GM04503 (cell line): ENCODE results near the gene MFN2.
A peak's percentile ranks its signal among the peaks of the same experiment; 100 is the strongest.
"Not testable (repeated sequence)": the region's sequence is repeated elsewhere in the genome, so short reads cannot be mapped to it uniquely, and the experiment has no call there.

Source experiments
- DNase-seq: peaks from one replicate; pipeline ENCODE4 v3.0.0-alpha.2; 2012; ENCODE audit warnings: low read depth

Gene MFN2

DNA sequence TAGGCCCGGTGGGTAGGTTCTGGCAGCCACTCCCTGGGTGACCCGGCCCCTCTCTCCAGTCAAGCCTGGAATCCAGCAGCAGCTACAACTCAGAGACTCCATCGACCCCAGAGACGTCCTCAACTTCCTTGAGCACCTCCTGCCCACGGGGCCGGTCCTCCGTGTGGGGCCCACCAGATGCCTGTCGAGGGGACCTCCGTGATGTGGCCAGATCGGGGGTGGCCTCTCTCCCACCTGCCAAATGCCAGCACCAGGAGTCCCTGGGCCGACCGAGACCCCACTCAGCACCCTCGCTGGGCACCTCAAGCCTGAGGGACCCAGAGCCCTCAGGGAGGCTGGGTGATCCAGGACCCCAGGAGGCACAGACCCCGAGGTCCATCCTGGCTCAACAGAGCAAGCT is 41.8 kb downstream of the MFN2 start:
- no peak for DNase-seq

DNA sequence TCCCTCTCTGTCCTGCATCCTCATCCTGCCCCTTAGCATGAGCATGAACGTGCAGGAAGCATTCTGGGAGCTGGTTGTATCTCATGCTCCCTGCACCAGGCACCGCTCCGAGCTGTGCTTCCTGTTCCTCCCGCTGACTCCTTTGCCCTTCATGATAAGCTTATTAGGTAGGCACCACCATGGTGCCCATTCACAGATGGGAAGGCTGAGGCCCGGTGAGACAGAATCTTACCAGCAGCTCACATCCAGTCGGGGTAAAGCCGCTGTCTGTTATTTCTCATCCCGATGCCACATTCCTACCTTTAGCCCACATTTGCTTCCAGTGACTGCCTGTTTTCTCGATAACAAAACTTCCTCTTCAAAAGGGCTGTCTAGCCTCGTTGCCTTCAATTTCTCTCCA is 46.3 kb downstream of the MFN2 start:
- no peak for DNase-seq

DNA sequence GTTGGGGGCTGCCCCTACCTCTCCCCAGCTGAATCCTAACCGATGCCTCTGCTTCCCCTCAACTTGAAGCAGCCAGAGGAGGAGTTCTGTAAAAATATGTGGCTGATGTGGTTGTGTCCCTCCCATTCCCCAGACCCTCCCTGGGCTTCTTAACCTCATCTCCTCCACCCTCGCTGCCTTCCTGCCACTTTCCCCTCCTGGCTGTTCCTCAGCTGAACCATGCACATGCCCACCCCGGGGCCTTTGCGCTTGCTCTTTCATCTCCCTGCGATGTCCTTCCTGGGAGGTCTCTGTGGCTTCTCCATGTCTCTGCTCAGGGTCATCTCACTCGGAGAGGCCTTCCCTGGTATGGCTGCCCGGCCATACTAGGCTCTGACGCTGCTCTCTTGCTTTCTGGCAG is 48.0 kb downstream of the MFN2 start:
- DNase-seq: no peak

DNA sequence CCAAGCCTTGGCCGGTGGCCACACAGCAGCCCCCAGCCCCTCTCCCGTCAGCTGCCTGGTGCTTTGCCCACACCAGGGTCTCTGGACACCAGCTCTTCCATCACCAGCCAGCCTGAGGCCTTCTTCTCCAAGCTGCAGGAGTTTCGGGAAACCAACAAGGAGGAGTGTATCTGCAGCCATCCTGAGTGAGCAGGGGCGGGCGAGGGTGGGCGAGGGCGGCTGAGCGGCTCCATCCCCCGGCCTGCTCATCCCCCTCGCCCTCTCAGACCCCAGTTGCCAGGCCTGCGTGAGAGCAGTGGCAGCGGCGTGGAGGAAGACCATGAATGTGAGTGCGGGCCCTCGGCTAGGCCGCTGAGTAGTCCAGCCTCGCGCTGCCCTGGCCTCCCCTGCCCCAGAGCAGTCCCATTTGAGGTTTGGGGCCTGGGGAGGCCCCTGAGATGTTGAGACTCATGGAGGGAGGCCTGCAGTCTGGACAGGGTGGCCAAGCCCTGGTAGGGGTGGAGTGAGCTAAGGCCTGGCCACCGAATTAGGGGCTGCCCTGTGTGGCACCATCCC is 48.8 kb downstream of the MFN2 start:
- no peak for DNase-seq

DNA sequence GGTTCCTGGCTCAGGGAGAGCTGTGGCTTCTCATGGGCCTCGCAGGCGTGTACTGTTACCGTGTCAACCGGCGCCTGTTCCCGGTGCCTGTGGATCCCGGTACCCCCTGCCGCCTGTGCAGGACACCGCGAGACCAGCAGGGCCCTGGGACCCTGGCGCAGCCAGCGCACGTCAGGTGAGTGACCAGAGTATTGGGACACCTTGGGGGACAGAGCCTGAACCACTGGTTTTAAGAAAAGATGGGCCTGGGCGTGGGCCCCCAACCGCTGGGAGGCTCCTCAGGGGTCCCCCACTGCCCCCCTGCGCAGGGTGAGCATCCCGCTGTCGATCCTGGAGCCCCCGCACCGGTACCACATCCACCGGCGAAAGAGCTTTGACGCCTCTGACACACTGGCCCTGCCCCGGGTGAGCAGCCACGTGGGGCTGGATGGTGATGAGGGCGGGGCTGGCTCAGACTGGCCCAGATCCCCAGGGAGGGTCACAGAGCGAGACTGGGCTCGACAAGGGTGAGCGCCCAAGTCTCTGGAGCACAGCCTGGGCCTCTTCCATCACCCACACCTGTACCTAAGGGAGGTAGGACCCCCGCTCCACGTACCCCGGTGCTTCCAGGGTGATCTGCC is 49.6 kb downstream of the MFN2 start:
- no peak for DNase-seq

DNA sequence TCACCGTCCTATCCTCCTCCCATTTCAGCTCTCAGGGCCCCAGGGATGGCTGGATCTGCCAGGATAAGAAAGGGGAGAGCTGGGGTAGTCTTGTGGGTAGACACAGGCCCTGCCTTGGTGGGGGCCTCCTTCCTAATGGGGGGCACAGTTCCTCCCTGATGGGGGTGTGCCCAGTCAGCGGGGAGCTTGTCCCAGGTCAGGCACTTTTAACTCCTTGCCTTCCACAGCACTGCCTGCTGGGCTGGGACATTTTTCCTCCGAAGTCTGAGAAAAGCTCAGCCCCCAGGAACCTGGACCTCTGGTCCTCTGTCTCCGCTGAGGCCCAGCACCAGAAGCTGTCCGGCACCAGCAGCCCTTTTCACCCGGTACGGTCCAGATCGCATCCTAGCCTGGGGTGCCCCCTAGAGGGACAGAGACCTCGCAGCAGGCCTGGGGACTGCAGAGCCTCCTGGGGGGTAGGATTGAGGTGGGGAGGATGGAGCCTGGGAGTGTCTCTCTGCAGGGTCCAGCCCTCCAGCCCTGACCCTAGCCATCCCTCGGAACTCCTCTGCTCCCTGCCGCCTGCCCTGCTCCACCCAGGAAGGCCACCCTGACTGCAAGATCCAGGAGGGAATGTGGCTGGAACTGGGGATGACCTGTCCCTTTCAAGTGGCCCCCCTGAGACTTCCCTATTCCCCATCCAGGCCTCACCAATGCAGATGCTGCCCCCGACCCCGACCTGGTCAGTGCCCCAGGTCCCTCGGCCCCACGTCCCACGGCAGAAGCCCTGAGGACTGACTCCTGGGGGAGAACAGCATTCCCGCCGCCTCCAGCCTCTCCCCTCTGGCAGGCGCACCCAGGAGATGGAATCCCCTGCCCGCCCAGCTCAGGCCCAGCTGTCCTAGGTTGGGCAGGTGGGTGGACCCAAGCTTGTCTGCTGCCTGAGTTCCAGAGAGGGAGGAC is 51.1 kb downstream of the MFN2 start:
- DNase-seq: no peak

DNA sequence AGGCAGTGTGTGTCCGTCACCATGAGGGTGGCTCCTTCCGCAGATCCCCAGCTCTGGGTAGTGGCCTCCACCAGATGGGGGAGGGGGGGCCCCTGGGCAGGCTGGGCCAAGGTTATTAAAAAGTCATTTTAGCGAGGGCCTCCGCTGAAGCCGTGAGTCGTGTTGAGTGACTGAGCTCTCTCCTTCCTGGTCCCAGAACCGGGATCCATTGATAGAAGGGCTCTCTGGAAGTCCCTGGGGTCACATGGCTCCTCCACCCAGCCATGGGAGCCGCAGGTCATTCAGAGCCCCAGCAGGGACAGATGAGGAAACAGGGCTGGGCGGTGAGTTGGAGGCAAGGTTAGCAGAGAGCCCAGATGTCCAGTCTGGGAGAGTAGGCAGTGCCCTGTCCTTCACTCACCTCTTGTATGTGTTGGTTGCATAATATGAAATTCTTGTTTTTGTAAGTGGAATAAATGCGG is 51.9 kb downstream of the MFN2 start:
- no peak for DNase-seq

DNA sequence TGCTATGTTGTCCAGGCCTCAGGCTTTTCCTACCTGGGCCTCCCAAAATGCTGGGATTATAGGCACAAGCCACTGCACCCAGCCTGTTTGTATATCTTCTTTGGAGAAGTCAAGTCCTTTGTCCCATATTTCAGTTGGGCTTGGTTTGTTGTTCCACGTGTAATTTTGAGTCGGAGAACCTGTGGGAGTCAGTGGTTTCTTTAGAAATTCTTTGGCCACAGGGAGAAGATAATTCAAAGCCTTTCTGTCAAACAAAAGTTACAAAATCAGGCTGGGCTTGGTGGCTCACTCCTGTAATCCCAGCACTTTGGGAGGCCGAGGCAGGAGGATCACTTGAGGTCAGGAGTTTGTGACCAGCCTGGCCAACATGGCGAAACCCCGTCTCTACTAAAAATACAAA is 53.2 kb downstream of the MFN2 start:
- not testable (repeated sequence) for DNase-seq

DNA sequence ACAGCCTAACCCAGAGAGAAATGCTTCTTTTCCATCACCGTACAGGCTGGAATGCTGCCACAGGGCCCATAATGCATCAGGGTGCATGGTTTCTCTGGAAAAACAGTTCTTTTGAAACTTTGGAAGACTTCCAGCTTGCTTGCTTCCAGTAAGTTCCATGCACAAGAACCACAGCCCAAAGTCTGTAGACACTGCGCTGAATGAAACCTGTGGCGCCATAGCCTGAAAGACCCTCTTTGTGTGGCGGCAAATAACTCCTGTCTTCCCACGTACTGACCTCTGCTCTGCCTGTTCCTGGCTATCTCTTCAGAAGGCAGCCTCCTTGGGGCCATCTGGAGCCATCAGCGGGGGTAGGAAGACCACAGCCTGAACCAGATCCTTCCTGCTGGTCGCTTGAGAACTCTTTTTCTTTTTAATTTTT is 54.1 kb downstream of the MFN2 start:
- no peak for DNase-seq

DNA sequence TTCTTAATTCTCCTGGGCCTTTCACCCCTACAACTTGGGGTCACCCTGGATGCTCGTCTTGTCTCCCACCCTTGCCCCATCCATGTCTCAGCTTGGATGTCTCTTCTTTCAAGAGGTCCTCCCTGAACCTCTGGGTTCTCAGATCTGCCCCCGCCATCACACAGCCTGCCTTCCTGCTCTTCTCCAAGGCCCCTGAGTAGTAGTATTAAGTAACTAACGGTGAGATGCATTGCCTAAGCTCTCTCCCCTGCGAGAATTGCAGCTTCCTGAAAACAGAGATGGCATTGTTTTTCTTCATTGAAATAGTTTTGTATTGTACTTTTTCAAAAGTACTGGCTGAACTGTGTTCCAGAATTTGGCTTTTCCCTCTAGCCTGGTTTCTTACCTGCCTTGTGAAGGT is 55.1 kb downstream of the MFN2 start:
- DNase-seq: no peak

DNA sequence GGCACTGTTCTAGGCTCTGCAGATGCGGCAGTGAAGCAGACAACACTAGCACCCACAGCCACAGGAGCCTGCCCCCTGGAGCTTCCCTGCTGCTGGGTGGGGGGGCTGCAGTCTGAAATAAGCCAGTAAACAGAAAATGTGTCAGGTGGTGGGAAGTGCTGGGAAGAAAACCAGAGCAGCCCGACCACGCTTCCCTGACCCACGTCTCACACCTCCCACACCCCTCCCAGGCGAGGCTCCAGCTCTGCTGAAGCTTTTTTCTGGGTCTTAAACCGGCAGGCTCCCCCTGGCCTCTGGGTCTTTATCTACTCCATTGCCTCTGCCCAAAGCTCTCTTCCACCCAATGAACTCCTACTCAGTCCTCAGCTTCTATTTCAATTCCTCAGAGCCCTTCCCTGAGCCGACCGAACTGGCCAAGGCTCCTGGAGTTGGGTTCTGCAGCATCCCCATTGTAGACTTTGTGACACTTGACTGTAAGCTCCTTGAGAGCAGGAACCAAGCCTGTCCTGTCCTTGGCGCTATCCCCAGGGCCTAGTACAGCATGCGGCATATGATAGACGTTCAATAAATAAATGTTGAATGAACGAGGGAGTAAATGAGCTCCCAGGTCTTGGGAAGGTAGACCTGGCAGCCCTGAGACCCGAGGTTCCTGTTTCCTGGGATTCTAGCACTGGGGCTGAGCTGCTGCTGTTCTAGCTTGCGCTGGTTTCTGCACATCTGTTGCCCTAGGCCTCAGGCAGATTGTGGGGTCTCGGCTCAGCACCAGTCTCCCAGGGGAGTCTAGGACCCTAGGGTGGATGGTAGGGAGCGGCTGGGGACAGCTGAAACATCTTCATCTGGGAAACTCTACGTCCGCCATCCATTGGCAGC is 57.5 kb downstream of the MFN2 start:
- DNase-seq: no peak

DNA sequence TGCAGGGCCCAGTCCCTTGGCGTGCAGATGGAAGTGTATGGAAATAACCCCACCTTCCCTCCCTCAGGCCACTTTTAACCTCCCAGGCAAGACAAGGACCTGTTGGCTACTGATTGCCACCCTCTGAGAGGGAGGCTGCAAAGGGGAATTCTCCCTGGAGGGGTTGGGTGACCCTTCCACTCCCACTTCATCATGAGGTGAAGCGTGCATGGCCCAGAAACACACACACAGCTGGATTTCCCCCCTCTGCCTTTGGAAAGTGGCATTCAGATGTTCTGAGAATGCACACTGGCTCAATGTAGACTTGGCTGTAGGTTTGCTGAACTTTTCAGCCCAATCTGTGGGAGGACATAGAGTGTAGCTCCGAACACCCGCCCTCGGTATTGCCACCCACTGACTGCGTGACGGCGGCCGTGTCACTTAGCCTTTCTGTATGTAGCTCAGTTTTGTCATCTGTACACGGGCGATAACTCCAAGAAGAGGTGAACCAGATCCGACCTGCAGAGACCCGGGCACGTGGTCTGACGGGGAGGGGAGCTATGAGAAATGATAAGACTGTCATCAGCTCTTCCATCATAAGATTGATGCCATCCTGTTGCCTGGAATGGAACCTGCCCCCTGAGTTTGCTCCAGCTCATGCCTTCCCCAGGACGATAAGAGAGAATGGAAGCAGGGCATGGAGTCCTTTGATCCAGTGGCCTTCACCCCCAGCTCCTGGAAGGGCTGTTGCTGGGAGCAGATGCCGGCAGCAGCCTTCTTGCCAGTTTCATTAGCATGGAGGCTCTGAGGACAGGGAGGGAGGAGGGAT is 58.3 kb downstream of the MFN2 start:
- DNase-seq: no peak

DNA sequence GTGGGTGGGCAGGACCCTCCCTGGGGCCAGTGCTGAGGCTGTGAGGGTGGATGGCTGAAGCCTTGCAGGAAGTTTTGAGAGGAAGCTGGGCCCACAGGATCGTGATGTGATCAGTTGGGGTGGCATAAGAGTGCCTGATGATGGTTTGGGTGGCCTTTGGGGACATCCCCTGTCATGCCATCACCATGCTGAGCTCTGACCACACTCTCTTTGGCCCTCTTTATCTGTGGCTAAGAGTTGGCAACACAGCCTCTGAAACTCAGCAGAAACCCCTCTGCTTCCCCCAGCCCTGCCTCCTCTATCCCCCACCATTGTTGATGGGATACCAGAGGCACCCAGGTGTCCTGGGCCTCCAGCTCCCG is 58.9 kb downstream of the MFN2 start:
- no peak for DNase-seq

DNA sequence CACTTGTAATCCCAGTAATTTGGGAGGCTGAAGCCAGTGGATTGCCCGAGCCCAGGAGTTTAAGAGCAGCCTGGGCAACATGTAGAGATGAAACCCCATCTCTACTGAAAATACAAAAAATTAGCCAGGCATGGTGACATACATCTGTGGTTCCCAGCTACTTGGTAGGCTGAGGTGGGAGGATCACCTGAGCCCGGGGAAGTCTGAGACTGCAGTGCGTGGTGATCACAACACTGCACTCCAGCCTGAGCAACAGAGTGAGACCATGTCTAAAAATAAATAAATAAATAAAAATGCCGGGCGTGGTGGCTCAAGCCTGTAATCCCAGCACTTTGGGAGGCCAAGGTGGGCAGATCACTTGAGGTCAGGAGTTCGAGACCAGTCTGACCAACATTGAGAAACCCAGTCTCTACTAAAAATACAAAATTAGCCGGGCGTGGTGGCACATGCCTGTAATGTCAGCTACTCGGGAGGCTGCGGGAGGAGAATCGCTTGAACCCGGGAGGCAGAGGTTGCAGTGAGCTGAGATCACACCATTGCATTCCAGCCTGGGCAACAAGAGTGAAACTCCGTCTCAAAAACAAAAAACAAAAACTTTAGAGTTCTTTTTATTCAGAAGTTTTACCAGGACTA is 59.7 kb downstream of the MFN2 start:
- not testable (repeated sequence) for DNase-seq

DNA sequence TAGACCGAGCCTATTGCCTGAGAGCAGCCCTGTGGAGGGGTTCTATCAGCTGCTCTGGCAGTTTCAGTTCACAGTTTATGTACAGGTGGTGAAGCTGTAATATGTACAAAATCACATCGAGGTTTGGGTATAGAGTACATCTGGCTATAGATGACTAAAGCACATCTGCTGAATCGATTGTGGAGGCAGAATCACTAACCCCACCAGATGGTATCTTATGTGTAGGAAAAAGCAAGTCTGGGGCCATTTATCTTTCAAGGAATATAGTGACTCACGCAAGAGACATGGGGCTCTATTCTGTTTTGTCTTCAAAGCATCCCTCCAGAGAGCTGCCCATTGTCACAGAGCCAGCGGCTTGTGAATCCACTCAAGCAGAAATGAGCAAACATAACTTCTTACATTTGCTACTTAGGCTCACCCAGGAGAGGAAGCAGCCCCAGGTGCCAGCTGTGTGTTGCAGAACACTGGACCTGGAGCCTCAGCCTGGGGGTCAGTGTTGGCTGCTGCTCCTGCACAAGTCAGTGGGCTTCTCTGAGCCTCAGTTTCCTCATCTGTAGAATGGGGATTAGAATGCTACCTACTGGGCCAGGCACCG is 60.3 kb downstream of the MFN2 start:
- peak; percentile 86 for DNase-seq

DNA sequence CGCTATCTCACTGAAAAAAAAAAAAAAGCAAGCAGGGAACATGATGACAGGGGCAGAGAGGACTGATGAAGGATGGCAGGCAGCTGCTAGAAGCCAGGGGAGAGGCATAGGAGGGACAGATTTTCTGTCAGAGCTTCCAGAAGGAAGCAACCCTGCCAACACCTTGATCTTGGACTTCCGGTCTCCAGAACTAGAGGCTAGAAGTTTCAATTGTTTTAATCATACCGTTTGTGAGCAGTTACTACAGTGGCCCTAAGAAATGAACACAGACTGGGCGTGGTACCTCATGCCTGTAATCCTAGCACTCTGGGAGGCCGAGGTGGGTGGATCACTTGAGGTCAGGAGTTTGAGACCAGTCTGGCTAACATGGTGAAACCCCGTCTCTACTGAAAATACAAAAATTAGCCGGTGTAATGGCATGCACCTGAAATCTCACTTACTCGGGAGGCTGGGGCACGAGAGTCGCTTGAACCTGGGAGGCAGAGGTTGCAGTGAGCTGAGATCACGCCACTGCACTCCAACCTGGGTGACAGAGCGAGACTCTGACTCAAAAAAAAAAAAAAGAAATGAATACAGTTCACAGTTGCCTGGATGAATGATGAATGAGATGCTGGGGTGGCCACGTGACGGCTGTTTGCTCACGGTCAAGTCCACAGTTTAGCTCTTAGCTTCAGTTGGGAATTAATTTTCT is 64.1 kb downstream of the MFN2 start:
- DNase-seq: not testable (repeated sequence)

DNA sequence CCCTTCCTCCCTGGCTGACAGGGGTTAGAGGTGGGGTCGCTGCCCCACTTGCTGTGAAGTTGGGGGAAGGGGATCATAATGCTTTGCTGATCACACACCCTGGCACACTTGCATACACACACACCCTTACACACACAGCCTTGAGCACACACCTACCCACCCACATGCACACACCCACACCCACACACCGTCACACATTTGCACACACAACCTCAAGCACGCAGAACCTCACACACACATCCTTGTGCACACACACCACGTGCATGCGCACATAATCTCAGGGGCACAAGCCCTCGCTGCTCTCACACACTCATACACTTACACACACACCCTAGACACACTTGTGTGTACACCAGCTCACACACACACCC is 66.5 kb downstream of the MFN2 start:
- DNase-seq: no peak

DNA sequence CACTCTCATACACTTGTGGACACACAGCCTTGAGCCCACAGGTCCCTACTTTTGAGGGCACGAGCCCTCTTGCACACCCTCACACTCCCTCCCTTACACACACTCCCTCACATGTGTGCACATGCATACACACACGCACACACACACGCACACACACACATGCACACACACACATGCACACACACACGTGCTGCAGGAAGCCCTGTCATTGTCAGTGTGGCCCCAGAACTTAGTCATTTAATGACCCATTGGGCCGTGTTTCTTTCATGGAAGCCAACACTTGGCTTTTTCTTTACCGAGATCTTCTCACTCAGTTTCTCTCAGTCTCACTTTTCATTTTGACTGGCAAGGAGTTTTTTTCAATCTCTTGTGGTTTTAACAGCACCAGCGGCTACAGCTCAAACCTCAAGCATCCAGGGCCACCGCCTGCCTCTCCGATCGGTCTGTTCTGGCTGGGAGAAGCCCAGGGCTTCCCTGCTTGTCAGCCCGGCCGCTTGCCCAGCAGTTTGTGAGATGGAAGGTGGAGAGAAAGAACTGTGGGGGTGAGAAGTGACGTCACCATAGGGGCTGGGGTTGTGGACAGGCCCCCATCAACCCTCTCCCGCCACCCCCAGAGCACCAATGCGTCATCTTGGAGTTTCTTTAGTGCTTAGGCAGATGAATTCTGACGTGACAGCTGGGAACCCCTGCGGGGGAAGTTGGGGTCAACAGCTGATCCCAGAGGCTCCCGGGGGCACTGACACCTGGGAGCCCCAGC is 67.1 kb downstream of the MFN2 start:
- DNase-seq: no peak

DNA sequence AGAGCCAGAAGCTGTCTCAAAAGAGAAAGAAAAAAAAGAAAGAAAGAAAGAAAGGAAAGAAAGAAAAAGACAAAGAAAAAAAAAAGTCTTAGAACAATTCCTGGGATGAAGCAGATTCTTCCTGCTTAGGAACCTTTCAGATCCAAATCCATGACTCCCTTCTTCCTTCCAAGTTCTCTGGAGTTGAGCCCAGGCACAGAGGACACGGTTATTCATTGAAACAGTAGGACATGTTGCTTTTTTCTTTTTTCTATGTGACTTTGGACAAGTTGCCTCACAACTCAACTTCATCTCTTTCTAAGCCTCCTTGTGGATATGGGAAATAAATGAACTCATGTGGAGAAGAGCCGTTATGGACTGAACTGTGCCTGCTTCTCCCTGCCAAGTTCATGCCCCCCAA is 68.1 kb downstream of the MFN2 start:
- DNase-seq: no peak
